NCI-H526 treated with DMSO at 0.1 percent for 48 hours (cell line): ENCODE results near the gene TPRN.

Experiments
- DNase-seq: peaks from one replicate; lab custom pipeline; 2025; lab: John Stamatoyannopoulos, UW

Gene TPRN

DNA sequence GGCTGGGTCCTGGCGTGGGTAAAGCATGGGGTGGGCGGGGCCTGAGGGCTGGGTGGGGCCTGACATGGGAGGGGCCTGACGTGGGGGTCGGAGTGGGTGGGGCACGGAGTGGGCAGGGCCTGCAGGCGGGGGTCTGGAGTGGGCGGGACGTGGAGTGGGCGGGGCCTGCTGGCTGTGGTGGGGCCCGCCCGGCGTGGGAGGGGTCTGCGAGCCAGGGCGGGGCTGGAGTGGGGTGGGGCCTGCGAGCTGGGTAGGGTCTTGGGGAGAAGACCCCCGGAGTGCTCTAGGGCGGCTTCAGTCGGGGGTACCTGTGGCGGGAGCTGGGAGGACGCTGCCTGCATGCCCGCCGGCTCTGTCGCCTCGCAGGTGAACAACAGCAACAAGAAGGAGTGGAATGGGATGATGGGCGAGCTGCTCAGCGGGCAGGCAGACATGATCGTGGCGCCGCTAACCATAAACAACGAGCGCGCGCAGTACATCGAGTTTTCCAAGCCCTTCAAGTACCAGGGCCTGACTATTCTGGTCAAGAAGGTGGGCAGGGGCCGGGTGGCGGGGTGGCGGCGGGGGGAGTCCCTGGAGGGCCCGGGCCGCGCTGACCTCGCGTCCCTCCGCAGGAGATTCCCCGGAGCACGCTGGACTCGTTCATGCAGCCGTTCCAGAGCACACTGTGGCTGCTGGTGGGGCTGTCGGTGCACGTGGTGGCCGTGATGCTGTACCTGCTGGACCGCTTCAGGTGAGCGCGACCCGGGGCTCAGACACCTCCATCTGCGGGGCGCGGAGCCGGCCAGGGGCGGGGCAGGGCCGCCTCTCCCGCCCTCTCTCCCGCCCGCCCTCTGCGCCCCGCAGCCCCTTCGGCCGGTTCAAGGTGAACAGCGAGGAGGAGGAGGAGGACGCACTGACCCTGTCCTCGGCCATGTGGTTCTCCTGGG, 38.7 kb downstream of the TPRN start:
- no peak for DNase-seq

DNA sequence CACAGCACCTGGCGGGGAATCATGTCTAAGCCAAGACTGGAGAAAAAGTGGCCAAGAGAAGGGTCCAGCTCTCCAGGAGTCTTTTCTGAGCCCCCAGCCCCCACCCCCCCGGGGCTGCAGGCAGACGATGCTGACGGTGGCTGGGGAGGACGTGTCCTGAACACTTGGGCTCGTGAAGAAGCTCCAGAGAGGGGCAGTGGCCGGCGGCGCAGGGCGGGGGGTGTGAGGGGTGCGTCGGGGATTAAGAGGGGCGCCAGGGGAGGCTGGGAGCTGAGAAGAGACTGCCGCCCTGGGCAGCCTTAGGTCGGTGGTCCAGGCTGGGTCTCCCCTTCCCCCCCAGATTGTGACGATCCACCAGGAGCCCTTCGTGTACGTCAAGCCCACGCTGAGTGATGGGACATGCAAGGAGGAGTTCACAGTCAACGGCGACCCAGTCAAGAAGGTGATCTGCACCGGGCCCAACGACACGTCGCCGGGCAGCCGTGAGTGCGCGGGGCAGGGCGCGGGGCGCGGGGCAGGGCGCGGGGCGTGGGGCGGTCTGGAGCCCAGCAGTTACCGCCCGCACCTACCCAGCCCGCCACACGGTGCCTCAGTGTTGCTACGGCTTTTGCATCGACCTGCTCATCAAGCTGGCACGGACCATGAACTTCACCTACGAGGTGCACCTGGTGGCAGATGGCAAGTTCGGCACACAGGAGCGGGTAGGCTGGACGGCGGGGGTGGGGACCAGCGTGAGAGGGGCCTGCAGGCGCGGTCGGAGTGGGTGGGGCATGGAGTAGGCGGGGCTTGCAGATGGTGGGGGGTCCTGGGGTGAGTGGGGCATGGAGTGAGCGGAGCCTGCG, 39.6 kb downstream of the TPRN start:
- DNase-seq = peak; percentile 19

- no peak for DNase-seq
These were observed 40.5 kb downstream of the TPRN start for GRCh38 chr9:137160054-137160425.

- no peak for DNase-seq
These were observed 41.2 kb downstream of the TPRN start for GRCh38 chr9:137159105-137160053.

- DNase-seq = no peak
These were observed 41.9 kb downstream of the TPRN start for GRCh38 chr9:137158625-137159024.

- no peak for DNase-seq
These were observed 42.7 kb downstream of the TPRN start for GRCh38 chr9:137157618-137158415.

DNA sequence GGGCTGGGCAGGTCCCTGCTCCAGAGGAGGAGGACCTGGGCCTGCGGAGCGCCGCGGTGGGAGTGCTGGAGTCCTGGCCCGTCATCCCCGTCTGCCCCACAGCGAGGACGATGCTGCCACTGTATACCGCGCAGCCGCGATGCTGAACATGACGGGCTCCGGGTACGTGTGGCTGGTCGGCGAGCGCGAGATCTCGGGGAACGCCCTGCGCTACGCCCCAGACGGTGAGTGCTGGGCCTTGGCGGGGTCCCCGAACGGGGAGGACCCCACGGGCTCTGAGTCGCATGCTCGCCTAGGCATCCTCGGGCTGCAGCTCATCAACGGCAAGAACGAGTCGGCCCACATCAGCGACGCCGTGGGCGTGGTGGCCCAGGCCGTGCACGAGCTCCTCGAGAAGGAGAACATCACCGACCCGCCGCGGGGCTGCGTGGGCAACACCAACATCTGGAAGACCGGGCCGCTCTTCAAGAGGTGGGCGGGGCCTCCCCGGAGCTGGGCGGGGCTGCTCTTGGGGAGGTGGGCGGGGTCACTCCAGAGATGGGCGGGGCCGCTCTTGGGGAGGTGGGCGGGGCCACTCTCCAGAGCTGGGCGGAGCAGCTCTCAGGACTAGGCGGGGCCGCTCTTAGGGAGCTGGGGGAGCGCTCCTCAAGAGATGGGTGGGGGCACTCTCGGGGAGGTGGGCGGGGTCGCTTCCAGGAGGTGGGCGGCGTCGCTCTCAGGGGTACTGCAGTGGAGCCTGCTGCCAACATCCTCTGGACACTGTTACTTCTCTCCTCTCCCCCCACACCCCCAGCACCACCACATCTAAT, 43.8 kb downstream of the TPRN start:
- no peak for DNase-seq

- no peak for DNase-seq
These were observed 47.6 kb downstream of the TPRN start for GRCh38 chr9:137152844-137153405.

DNA sequence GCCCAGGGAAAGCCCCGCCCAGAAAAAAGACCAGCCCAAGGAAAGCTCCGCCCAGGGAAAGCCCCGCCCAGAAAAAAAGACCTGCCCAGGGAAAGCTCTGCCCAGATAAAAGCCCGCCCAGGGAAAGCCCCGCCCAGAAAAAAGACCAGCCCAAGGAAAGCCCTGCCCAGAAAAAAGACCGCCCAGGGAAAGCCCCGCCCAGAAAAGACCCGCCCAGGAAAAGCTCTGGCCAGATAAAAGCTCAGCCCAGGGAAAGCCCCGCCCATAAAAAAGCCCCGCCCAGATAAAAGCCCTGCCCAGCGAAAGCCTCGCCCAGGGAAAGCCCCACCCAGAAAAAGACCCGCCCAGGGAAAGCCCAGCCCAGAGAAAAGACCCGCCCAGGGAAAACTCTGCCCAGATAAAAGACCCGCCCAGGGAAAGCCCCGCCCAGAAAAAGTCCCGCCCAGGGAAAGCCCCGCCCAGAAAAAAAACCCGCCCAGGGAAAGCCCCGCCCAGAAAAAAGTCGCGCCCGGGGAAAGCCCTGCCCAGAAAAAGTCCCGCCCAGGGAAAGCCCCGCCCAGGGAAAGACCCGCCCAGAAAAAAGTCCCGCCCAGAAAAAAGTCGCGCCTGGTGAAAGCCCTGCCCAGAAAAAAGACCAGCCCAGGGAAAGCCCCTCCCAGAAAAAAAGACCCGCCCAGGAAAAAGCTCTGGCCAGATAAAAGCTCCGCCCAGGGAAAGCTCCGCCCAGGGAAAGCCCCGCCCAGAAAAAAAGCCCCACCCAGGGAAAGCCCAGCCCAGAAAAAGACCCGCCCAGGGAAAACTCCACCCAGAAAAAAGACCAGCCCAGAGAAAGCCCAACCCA, 49.7 kb downstream of the TPRN start:
- DNase-seq = peak; percentile 88

- peak; percentile 88 for DNase-seq
These were observed 50.5 kb downstream of the TPRN start for GRCh38 chr9:137149942-137150616.

DNA sequence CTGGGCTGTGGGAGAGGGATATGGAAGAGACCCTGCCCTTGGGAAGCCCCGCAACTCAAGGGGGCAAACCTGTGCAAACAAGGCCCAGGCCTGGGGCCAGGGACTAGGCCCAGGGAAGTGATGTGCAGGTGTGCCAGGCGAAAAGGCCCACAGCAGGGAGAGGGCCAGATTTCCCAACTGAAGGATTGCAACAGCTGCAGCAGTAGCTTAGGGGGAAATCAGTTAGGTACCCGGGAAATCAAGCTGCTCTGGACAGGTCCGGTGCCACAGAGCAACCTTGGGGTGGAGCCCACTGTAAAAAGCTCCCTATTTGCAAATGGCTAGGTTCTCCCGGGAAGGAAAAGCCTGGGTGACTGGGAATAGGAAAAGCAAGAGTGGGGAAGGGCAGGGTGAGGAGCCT, 51.2 kb downstream of the TPRN start:
- no peak for DNase-seq

- DNase-seq = no peak
These were observed 51.9 kb downstream of the TPRN start for GRCh38 chr9:137148661-137149060.

GRCh38 chr9:137148242-137148641, 52.3 kb downstream of the TPRN start:
- DNase-seq = no peak

- no peak for DNase-seq
These were observed 52.8 kb downstream of the TPRN start for GRCh38 chr9:137147793-137148160.

DNA sequence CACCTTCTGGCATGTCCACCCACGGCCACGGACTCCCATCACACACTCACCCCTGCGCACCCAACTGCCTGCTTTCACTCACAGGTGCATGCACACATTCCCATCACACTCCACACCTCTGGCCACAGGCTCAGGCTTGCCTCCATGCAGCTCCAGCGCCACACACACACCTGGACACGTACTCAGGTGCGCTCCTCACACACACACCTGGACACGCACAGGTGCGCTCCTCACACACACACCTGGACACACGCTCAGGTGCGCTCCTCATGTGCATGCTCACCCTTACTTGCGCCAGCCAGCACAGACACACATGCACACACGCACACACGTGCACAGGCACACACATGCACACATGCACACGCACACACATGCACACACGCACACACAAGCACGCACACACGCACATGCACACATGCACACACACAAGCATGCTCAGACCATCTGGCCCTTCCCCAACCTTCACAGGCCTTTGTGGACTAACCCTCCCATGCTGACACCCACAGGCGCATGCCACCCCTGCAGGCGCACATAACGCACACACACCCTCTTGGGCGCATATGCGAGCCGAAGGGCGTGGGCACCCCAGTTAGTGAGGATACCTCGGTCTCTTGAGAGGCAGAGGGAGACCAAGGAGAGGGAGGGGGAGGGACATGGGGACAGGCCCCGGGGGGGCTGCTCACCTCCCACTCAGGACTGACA, 53.3 kb downstream of the TPRN start:
- DNase-seq = no peak

DNA sequence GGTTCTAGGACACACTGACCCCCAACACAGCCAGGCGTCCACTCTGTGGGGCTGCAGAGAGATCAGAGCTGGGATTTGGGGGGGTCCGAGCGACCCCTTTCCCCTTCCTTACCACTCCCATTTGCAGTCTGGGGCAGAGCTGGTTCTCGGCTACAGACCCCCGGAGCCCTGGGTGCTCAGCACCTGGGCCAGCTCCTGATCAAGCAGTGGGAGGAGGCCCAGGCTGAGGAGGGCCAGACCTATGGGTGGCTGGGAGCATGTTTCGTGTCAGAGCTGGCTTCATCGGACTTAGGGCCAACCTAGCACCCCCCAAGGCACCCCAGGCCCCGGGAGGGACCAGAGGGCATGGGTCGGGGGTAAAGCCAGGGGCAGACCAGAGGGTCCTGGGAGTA, 54.0 kb downstream of the TPRN start:
- DNase-seq = no peak

GRCh38 chr9:137145731-137146526, 54.6 kb downstream of the TPRN start:
- DNase-seq = no peak
